K562 (cell line): ENCODE results near the gene BCHE. TPM values are rescaled to one million over a fixed set of nuclear protein-coding genes. Genes with fewer than 3 reads are reported as not detected.

Experiments used
- ATAC-seq: fragments of 200-7000 bp; cut with Tn5 transposase; 3 replicates; pipeline ENCODE4 v1.9.1; 2020; ENCODE audit warnings: moderate library complexity
- BruUV-seq: library from RNA; stranded (reverse); fragments of 400-500 nt; replicated peaks from 2 replicates; lab custom pipeline; 2021; lab: Mats Ljungman, UMichigan
- CTCF ChIA-PET: fragments of 300-600 bp; formaldehyde crosslinking; extraction: SDS; loops from one replicate; lab custom pipeline; 2021; ENCODE audit warnings: low intra/inter-chr PET ratio; lab: Yijun Ruan, JAX
- POLR2A ChIA-PET: fragments of 300-600, 350-650 bp; sonication (Branson Sonifier 250); formaldehyde crosslinking; extraction: SDS; loops from one replicate; lab custom pipeline; 2021; ENCODE audit warnings: antibody characterized with exemption, inconsistent platforms; lab: Yijun Ruan, JAX
- DNase-seq, 4 experiments: peaks; one replicate each; pipeline versions ENCODE4 v3.0.0 to v3.0.0-alpha.2; 2011 to 2018; ENCODE audit warnings: low spot score in 3 of 4, mixed read lengths in 3 of 4; ENCODE audit errors: extremely low read depth in 1 of 4
- FAIRE-seq: peaks from 2 replicates; lab custom pipeline; 2011; peaks lifted over from hg19 to GRCh38; lab: Jason Lieb, UNC
- H2AFZ ChIP-seq: 2 replicates; pipeline ENCODE4 v1.6.0; 2011; ENCODE audit warnings: low read depth, low read length, control low read depth, inconsistent platforms
- H3K27ac ChIP-seq: fragments of 200-600 bp; 3 replicates; pipeline ENCODE4 v1.8.0; 2011; ENCODE audit warnings: low read depth, mild to moderate bottlenecking, control low read depth, inconsistent platforms, low read length, moderate library complexity, mixed read lengths; ENCODE audit errors: extremely low read depth
- H3K27me3 ChIP-seq, 2 experiments: fragments of 300-600 bp in 1 of 2; 2 replicates in 1 of 2; 3 replicates in 1 of 2; pipeline versions ENCODE4 v1.6.0 to v1.8.0; 2011; ENCODE audit warnings: inconsistent platforms in 2 of 2, low read length in 2 of 2, mild to moderate bottlenecking in 1 of 2, mixed read lengths in 1 of 2, moderate library complexity in 1 of 2; ENCODE audit not compliant: control insufficient read depth in 2 of 2, insufficient read depth in 2 of 2
- H3K36me3 ChIP-seq: fragments of 300-600 bp; 3 replicates; pipeline ENCODE4 v1.8.0; 2011; ENCODE audit warnings: mild to moderate bottlenecking, low read length, inconsistent platforms; ENCODE audit not compliant: control insufficient read depth, insufficient read depth
- H3K4me1 ChIP-seq, 2 experiments: fragments of 200-600 bp in 1 of 2; replicated peaks in 1 of 2; 2 replicates in 1 of 2; 3 replicates in 1 of 2; pipeline versions ENCODE4 v1.5.1 to v1.8.0; 2011; ENCODE audit warnings: inconsistent platforms in 2 of 2, low read length in 2 of 2, mild to moderate bottlenecking in 1 of 2, mixed read lengths in 1 of 2, moderate library complexity in 1 of 2; ENCODE audit not compliant: control insufficient read depth in 2 of 2, insufficient read depth in 2 of 2
- H3K4me2 ChIP-seq: 2 replicates; pipeline ENCODE4 v1.6.1; 2011; ENCODE audit warnings: low read length, control low read depth, inconsistent platforms, mixed read lengths; ENCODE audit not compliant: insufficient read depth
- H3K4me3 ChIP-seq: fragments of 200-600 bp; sonication (generic), shearing (Covaris generic); 2 replicates; pipeline ENCODE4 v1.5.1; 2016; ENCODE audit warnings: control low read depth, inconsistent platforms
- H3K79me2 ChIP-seq: fragments of 200-600 bp; 3 replicates; pipeline ENCODE4 v1.8.0; 2011; ENCODE audit warnings: low read length, inconsistent platforms; ENCODE audit not compliant: control insufficient read depth, insufficient read depth
- H3K9ac ChIP-seq, 2 experiments: 2 replicates each; pipeline versions ENCODE4 v1.6.0 to v1.6.1; 2011; ENCODE audit warnings: low read depth in 2 of 2, low read length in 2 of 2, control low read depth in 1 of 2, inconsistent platforms in 1 of 2, mild to moderate bottlenecking in 1 of 2, mixed read lengths in 1 of 2; ENCODE audit not compliant: insufficient read depth in 1 of 2
- H3K9me1 ChIP-seq: one replicate; pipeline ENCODE4 v1.6.0; 2011; ENCODE audit warnings: inconsistent platforms, mild to moderate bottlenecking, low read length, moderate library complexity; ENCODE audit not compliant: control insufficient read depth, insufficient read depth
- H3K9me3 ChIP-seq: replicated peaks from 2 replicates; pipeline ENCODE4 v1.5.1; 2011; ENCODE audit warnings: low read depth, low read length, inconsistent platforms; ENCODE audit not compliant: control insufficient read depth, insufficient read depth
- H4K20me1 ChIP-seq: replicated peaks from 2 replicates; pipeline ENCODE4 v1.6.1; 2011; ENCODE audit warnings: low read length, inconsistent platforms, mixed read lengths; ENCODE audit not compliant: control insufficient read depth, insufficient read depth
- CBX2 ChIP-seq: fragments of 200-600 bp; sonication (generic); IDR thresholded peaks from one replicate; pipeline ENCODE4 v1.6.1; 2012; ENCODE audit warnings: mild to moderate bottlenecking, low read length, inconsistent platforms; ENCODE audit not compliant: insufficient read depth, poor library complexity, severe bottlenecking
- CEBPB ChIP-seq: fragments of 450-650 bp; IDR thresholded peaks from 2 replicates; pipeline ENCODE4 v1.6.1; 2016; ENCODE audit warnings: missing genetic modification characterization, missing compliant biosample characterization
- DIDO1 ChIP-seq: fragments of 450-650 bp; IDR thresholded peaks from 2 replicates; pipeline ENCODE4 v1.6.1; 2016; ENCODE audit warnings: low read depth, missing biosample characterization, missing genetic modification characterization
- EP300 ChIP-seq: IDR thresholded peaks from 2 replicates; pipeline ENCODE4 v1.6.1; 2012; ENCODE audit warnings: low read length, improper control_type of control experiment
- EP400 ChIP-seq: fragments of 450-650 bp; IDR thresholded peaks from 2 replicates; pipeline ENCODE4 v1.6.1; 2017; ENCODE audit warnings: antibody characterized with exemption, mild to moderate bottlenecking, moderate library complexity
- HDAC3 ChIP-seq: fragments of 450-650 bp; IDR thresholded peaks from 2 replicates; pipeline ENCODE4 v1.6.1; 2018; ENCODE audit warnings: borderline replicate concordance, mild to moderate bottlenecking, moderate library complexity; ENCODE audit not compliant: partially characterized antibody
- MAFK ChIP-seq: IDR thresholded peaks from 2 replicates; pipeline ENCODE4 v1.6.1; 2011; ENCODE audit warnings: low read length, improper control_type of control experiment
- NR1H2 ChIP-seq: sonication (generic); formaldehyde crosslinking; IDR thresholded peaks from 2 replicates; pipeline ENCODE4 v1.4.0; 2020; ENCODE audit warnings: mild to moderate bottlenecking, missing genetic modification reagents
- SNRNP70 ChIP-seq: fragments of 200-400 bp; formaldehyde crosslinking; optimal IDR thresholded peaks from 2 replicates; pipeline ENCODE3; 2017; ENCODE audit warnings: low read depth, low read length
- TGIF2 ChIP-seq: sonication (generic); formaldehyde crosslinking; IDR thresholded peaks from 2 replicates; pipeline ENCODE4 v1.8.1; 2022; ENCODE audit warnings: mild to moderate bottlenecking, missing genetic modification reagents, moderate library complexity
- ZBTB7A ChIP-seq: IDR thresholded peaks from 2 replicates; pipeline ENCODE4 v1.6.1; 2011; ENCODE audit warnings: low read depth, mild to moderate bottlenecking, low read length, moderate library complexity, borderline replicate concordance; ENCODE audit not compliant: control insufficient read depth
- ZC3H8 ChIP-seq: fragments of 450-650 bp; IDR thresholded peaks from 2 replicates; pipeline ENCODE4 v1.6.1; 2017
- ZNF57 ChIP-seq: fragments of 450-650 bp; formaldehyde crosslinking; IDR thresholded peaks from 2 replicates; pipeline ENCODE4 v1.4.0; 2020; ENCODE audit warnings: mild to moderate bottlenecking, moderate library complexity
- WGBS: fragments of 100-300 bp; shearing (Covaris generic); methylation state at CpG from one replicate; pipeline ENCODE4 v1.1.6; 2016; ENCODE audit warnings: low coverage, mixed read lengths; ENCODE audit not compliant: insufficient coverage; ENCODE audit errors: missing lambda C conversion rate; 5-methylcytosine and 5-hydroxymethylcytosine counted together
- in situ Hi-C: fragments of 300-500 bp; cut with MboI; formaldehyde crosslinking; loops from 4 replicates; pipeline ENCODE4 v1.15.0; 2018; ENCODE audit warnings: inconsistent platforms, mixed read lengths
- intact Hi-C: fragments of 100-400 bp; cut with micrococcal nuclease; formaldehyde crosslinking; loops from 2 replicates; pipeline ENCODE4 v1.14.2; 2022
- polyA plus RNA-seq, 8 experiments: library from polyadenylated mRNA; depleted of rRNA in 4 of 8; stranded (reverse) in 5 of 8; unstranded in 3 of 8; fragments of >200 nt; fragmentation: Nextera tagmentation in 2 of 8; fragmentation: Illumina TruSeq in 1 of 8; extraction: Ambion mirVana in 2 of 8; extraction: Trizol in 1 of 8; gene quantifications; 2 replicates each; pipeline versions ENCODE4 v1.2.1 to v1.2.3, GENCODE V29; 2011 to 2014; ENCODE audit warnings: inconsistent platforms in 1 of 8, missing spikeins in 1 of 8
- total RNA-seq, 7 experiments: library from RNA; depleted of rRNA in 6 of 7; stranded (reverse); fragments of >200 nt in 6 of 7; fragmentation: Illumina TruSeq in 2 of 7; extraction: Trizol in 2 of 7; gene quantifications; 2 replicates each; pipeline versions ENCODE4 v1.2.1 to v1.2.3, GENCODE V29; 2011 to 2021; ENCODE audit warnings: low replicate concordance in 1 of 7
- TF ChIP-seq, protein P1 (sequence below): sonication (generic); formaldehyde crosslinking; IDR thresholded peaks from 2 replicates; pipeline ENCODE4 v1.8.0; 2022; ENCODE audit warnings: mild to moderate bottlenecking, missing genetic modification reagents, borderline replicate concordance
- TF ChIP-seq, protein P2 (sequence below): fragments of 450-650 bp; IDR thresholded peaks from 2 replicates; pipeline ENCODE4 v1.6.1; 2018; ENCODE audit warnings: mild to moderate bottlenecking, low read depth; ENCODE audit not compliant: partially characterized antibody
- TF ChIP-seq, protein P3 (sequence below): fragments of 450-650 bp; IDR thresholded peaks from 2 replicates; pipeline ENCODE4 v1.6.1; 2017; ENCODE audit warnings: mild to moderate bottlenecking, moderate library complexity
- TF ChIP-seq, protein P4 (sequence below): fragments of 450-650 bp; IDR thresholded peaks from 2 replicates; pipeline ENCODE4 v1.6.1; 2016; ENCODE audit warnings: missing biosample characterization, missing genetic modification characterization

Gene BCHE
- total and polyA plus RNA-seq, 9 of the 15 experiments (the other 6 are each of a cell fraction or from before 2014, with no cell fraction given) = 0.09 to 0.24 (median 0.12) TPM; not detected in 2

DNA sequence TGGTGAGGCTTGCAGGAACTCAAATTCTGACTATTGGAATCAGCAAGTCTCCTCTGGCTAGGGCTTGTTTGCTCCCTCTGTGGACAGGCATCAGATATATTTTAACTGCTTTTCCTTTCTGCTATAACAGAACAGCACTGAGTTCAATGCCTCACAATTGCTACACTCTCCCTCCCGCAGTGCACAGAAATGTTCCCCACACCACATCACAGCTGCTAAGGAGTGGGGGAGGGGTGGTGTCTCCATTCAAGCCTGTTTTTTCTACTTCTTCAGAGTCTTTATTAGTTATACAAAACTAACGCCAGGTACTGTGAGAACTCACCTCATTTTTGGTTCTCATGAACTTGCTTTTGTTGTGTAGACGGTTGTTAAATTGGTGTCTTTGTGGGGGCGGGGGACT, 68.5 kb downstream of the BCHE start (continued):
- TF ChIP-seq, protein P1, sequence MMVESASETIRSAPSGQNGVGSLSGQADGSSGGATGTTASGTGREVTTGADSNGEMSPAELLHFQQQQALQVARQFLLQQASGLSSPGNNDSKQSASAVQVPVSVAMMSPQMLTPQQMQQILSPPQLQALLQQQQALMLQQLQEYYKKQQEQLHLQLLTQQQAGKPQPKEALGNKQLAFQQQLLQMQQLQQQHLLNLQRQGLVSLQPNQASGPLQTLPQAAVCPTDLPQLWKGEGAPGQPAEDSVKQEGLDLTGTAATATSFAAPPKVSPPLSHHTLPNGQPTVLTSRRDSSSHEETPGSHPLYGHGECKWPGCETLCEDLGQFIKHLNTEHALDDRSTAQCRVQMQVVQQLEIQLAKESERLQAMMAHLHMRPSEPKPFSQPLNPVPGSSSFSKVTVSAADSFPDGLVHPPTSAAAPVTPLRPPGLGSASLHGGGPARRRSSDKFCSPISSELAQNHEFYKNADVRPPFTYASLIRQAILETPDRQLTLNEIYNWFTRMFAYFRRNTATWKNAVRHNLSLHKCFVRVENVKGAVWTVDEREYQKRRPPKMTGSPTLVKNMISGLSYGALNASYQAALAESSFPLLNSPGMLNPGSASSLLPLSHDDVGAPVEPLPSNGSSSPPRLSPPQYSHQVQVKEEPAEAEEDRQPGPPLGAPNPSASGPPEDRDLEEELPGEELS (CRISPR knock-in tag) = no peak
- TF ChIP-seq, protein P2, sequence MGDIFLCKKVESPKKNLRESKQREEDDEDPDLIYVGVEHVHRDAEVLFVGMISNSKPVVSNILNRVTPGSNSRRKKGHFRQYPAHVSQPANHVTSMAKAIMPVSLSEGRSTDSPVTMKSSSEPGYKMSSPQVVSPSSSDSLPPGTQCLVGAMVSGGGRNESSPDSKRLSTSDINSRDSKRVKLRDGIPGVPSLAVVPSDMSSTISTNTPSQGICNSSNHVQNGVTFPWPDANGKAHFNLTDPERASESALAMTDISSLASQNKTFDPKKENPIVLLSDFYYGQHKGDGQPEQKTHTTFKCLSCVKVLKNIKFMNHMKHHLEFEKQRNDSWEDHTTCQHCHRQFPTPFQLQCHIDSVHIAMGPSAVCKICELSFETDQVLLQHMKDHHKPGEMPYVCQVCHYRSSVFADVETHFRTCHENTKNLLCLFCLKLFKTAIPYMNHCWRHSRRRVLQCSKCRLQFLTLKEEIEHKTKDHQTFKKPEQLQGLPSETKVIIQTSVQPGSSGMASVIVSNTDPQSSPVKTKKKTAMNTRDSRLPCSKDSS = no peak

DNA sequence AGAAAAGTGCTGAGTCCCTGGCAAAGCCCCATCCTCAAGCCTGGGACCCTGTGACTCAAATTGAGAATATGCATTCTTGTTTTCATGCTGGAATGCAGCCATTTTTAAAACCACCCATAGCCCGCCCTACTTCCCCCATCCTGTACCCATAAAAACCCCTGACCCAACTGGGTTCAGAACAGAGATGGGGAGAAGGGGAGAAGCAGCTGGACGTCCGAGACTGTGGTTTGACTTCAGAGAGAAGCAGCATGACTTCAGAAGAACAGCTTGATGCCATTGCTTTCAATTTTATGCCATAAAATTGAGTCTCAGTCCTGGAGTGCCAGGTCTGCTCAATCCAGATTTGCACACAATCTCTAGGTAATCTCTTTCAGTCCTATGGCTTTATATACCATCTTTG, 78.2 kb downstream of the BCHE start:
- in situ Hi-C loops (no loop called here), intact Hi-C loops (no loop called here)
- Histone ChIP-seq H4K20me1 (no peaks in the 10 kb centered on the region), H3K27ac (no peak overlapping the region), H3K9me1 (no peaks in the 10 kb centered on the region), H3K9me3 (no peaks in the 10 kb centered on the region), H3K4me2 (no peak overlapping the region), H3K4me1 (no peaks in the 10 kb centered on the region), H3K79me2 (no peaks in the 10 kb centered on the region), H3K4me3 (no peak overlapping the region), H3K36me3 (no peaks in the 10 kb centered on the region), H3K9ac (no peak overlapping the region), H3K27me3 (no peaks in the 10 kb centered on the region), H2AFZ (no peak overlapping the region)
- ChIA-PET POLR2A (no interaction called here), CTCF (no interaction called here)
- FAIRE-seq = no peak
- no peak for ATAC-seq
- 0% methylated on average over 3 of the region's 3 CpGs for WGBS
- no peak for DNase-seq
- BruUV-seq = no TSS peak
- TF ChIP-seq EP400 (no peak), NR1H2 (CRISPR knock-in tag) (no peak), EP300 (no peak), CEBPB (tag) (no peak), DIDO1 (tag) (no peak), ZBTB7A (no peak), ZNF57 (no peak), SNRNP70 (no peak), MAFK (no peak), HDAC3 (no peak), CBX2 (no peak), TGIF2 (no peak), ZC3H8 (no peak)
- TF ChIP-seq, protein P3, sequence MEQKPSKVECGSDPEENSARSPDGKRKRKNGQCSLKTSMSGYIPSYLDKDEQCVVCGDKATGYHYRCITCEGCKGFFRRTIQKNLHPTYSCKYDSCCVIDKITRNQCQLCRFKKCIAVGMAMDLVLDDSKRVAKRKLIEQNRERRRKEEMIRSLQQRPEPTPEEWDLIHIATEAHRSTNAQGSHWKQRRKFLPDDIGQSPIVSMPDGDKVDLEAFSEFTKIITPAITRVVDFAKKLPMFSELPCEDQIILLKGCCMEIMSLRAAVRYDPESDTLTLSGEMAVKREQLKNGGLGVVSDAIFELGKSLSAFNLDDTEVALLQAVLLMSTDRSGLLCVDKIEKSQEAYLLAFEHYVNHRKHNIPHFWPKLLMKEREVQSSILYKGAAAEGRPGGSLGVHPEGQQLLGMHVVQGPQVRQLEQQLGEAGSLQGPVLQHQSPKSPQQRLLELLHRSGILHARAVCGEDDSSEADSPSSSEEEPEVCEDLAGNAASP = no peak
- TF ChIP-seq, protein P4, sequence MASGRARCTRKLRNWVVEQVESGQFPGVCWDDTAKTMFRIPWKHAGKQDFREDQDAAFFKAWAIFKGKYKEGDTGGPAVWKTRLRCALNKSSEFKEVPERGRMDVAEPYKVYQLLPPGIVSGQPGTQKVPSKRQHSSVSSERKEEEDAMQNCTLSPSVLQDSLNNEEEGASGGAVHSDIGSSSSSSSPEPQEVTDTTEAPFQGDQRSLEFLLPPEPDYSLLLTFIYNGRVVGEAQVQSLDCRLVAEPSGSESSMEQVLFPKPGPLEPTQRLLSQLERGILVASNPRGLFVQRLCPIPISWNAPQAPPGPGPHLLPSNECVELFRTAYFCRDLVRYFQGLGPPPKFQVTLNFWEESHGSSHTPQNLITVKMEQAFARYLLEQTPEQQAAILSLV (tag) = no peak
